Measurements from ENCODE around the gene RIPOR2. TPM values are rescaled to one million over a fixed set of nuclear protein-coding genes. Genes with fewer than 3 reads are reported as not detected.

RIPOR2 gene
- total and polyA plus RNA-seq, 8 donors, result 3.9 to 56.8 (median 6.0) TPM

DNA sequence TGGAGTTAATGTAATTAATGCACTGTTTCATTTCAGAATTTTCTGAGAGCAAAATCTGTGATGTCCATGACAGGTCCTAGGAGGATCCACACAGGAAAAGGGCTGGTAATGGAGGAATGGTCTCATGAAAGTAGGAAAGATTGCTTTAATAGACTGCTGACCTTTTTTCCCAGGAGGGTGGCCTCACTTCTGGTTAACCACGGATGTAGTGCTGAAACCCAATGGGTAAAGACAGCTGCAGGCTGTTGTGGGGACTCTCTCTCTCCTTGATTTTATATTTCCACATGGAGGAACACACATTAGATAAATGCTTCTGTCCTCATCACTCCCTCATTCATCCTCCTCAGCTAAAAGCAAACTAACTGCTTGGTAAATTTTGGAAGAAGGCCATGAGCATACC lies 23.6 kb upstream of the RIPOR2 start:
- no peaks in the 10 kb centered on the region for H3K9me3 ChIP-seq
- H3K36me3 ChIP-seq, result no peaks in the 10 kb centered on the region
- peaks cover 0 to 26% of the 10 kb centered on the region in 2 donors for H3K4me1 ChIP-seq
- intact Hi-C loops (cut with DNase I), result no loop called here
- DNase-seq, result no peak
- no peak overlapping the region for H3K4me3 ChIP-seq
- TF ChIP-seq, protein P1, sequence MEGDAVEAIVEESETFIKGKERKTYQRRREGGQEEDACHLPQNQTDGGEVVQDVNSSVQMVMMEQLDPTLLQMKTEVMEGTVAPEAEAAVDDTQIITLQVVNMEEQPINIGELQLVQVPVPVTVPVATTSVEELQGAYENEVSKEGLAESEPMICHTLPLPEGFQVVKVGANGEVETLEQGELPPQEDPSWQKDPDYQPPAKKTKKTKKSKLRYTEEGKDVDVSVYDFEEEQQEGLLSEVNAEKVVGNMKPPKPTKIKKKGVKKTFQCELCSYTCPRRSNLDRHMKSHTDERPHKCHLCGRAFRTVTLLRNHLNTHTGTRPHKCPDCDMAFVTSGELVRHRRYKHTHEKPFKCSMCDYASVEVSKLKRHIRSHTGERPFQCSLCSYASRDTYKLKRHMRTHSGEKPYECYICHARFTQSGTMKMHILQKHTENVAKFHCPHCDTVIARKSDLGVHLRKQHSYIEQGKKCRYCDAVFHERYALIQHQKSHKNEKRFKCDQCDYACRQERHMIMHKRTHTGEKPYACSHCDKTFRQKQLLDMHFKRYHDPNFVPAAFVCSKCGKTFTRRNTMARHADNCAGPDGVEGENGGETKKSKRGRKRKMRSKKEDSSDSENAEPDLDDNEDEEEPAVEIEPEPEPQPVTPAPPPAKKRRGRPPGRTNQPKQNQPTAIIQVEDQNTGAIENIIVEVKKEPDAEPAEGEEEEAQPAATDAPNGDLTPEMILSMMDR (IDR thresholded peaks at IDR 0.05), result no peak
- no peaks in the 10 kb centered on the region for H3K27me3 ChIP-seq
- no peak overlapping the region for H3K27ac ChIP-seq
- ATAC-seq, result no peak

DNA sequence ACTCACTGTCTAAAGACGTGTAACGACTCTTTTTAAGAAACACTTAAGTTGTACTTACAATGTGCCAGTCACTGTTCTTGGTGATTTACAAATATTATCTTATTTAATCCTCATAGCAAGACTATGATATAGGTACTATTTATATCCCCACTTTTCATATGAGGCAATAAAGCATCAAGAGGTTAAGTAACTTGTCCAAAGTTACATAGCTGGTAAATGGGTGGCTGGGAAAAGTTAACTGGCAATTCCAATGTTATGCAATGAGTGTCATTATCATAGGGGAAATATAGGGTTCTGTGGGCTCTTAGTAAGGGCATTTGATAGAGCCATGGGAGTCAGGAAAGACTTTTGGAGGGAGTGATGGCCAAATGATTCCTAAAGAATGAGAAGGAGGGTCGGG lies 21.4 kb upstream of the RIPOR2 start:
- no peak overlapping the region for H3K4me3 ChIP-seq
- TF ChIP-seq, protein P1 (IDR thresholded peaks at IDR 0.05), result no peak
- no peaks in the 10 kb centered on the region for H3K9me3 ChIP-seq
- H3K4me1 ChIP-seq, result peaks cover 0 to 35% of the 10 kb centered on the region in 2 donors
- no peak for DNase-seq
- H3K27ac ChIP-seq, result no peak overlapping the region
- no peaks in the 10 kb centered on the region for H3K27me3 ChIP-seq
- H3K36me3 ChIP-seq, result no peaks in the 10 kb centered on the region
- no peak for ATAC-seq
- intact Hi-C loops (cut with DNase I), result no loop called here

DNA sequence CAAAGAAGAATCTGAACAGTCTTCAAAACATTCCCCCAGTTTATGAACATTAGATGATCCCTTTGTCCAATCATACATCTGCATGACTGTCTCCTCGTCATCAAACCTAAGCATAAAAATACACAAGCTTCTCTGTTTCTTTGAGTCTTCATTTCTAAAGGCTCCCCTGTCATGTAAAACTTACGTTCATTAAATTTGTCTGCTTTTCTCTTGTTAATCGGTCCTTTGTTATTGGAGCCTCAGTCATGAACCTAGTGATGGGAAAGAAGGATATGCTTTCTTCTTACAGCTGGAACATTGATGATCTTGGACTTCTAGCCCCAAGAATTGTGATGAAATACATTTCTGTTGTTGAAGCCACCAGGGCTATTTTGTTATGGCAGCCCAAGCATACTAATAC lies 18.0 kb upstream of the RIPOR2 start:
- peak overlapping the region in 1 of 2 donors; percentile 83 for H3K27ac ChIP-seq
- peaks cover 0 to 49% of the 10 kb centered on the region in 2 donors for H3K4me1 ChIP-seq
- ATAC-seq (no peak), DNase-seq (no peak)
- TF ChIP-seq, protein P1 (IDR thresholded peaks at IDR 0.05), result no peak
- H3K36me3 ChIP-seq, result no peaks in the 10 kb centered on the region
- intact Hi-C loops (cut with DNase I), result no loop called here
- no peaks in the 10 kb centered on the region for H3K27me3 ChIP-seq
- no peak overlapping the region for H3K4me3 ChIP-seq
- no peaks in the 10 kb centered on the region for H3K9me3 ChIP-seq

DNA sequence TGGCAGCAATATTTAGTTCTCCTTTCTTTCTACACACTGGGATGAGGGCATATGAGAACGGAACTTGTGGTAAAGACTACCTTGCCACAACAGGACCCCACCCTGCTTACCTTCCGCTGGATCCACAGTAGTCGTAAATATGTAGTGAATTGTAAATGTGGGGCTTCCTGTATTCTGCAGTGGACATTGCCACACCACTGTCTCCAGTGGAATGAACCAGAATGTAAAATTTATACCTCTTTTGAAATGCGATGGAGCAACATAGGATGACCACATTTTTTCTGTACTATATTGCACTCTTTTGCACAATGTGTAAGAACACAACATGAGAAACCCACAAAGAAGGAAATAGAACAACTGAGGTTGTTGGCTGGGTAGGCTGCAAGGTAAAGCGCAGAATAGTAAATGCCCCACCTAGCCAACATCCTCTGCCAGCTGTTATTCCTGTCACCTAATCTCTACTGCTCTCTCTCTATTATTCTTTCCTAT lies 16.1 kb upstream of the RIPOR2 start:
- intact Hi-C loops (cut with DNase I), result no loop called here
- ATAC-seq (peak; percentile 75), DNase-seq (peak in 1 of 4 donors; percentile 40)
- no peaks in the 10 kb centered on the region for H3K27me3 ChIP-seq
- peaks cover 0 to 39% of the 10 kb centered on the region in 2 donors for H3K4me1 ChIP-seq
- peak overlapping the region in 1 of 2 donors; percentile 83 for H3K27ac ChIP-seq
- H3K9me3 ChIP-seq, result no peaks in the 10 kb centered on the region
- H3K36me3 ChIP-seq, result no peaks in the 10 kb centered on the region
- no peak overlapping the region for H3K4me3 ChIP-seq
- TF ChIP-seq, protein P1 (IDR thresholded peaks at IDR 0.05), result no peak

DNA sequence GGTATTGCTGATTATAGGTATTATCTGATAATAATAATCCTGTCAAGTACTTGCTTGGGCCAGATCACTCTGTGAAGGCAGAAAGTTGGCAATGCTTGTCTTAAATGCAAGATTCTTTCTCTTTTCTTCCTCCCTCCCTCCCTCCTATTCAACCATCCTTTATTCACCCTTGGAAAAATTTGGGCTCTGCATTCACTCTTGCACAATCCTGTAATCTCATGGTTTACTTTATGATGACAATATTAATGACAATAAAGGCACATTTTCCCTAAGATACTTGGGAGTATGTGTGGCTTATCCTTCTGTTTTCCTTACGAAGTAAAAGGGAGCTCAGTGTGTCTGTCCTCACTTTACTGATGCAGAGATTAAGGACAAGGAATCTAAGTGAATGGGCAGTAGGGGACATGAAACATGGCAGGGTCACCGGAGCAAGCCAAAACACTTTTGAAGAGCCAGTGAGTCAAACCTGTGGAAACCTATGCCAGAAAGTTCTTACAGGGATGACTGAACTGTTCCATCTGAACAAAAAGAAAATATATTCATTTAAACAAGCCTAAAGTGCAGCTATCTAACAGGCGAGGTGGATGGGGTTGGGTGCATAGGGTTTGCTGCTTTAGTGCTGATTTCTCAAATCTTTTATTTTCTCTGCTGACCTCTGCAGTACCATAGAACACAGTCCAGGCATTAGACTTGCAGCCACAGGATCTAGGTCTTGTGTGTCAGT lies 14.6 kb upstream of the RIPOR2 start:
- intact Hi-C loops (cut with DNase I), result no loop called here
- DNase-seq, result no peak

More for the DNA sequence above, 14.6 kb upstream of the RIPOR2 start:
- Histone ChIP-seq H3K36me3 (peaks cover 3 to 4% of the 10 kb centered on the region in 2 donors), H3K4me3 (no peak overlapping the region), H3K27me3 (no peaks in the 10 kb centered on the region), H3K9me3 (peaks cover 0 to 13% of the 10 kb centered on the region in 2 donors), H3K27ac (peak overlapping the region in 1 of 2 donors; percentile 83), H3K4me1 (peaks cover 0 to 33% of the 10 kb centered on the region in 2 donors)
- ATAC-seq, result no peak
- TF ChIP-seq, protein P1 (IDR thresholded peaks at IDR 0.05), result no peak

Measured in left lung (tissue), 10 donors.